ENCODE results near the gene MTCL3.

GRCh38 chr6:127458222-127458621 lies 60.9 kb downstream of the MTCL3 start:
- TF ChIP-seq, protein P1, sequence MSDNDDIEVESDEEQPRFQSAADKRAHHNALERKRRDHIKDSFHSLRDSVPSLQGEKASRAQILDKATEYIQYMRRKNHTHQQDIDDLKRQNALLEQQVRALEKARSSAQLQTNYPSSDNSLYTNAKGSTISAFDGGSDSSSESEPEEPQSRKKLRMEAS (IDR thresholded peaks at IDR 0.05; ENCODE audit: low read depth, low read length) = no peak
- TF ChIP-seq, protein P2, sequence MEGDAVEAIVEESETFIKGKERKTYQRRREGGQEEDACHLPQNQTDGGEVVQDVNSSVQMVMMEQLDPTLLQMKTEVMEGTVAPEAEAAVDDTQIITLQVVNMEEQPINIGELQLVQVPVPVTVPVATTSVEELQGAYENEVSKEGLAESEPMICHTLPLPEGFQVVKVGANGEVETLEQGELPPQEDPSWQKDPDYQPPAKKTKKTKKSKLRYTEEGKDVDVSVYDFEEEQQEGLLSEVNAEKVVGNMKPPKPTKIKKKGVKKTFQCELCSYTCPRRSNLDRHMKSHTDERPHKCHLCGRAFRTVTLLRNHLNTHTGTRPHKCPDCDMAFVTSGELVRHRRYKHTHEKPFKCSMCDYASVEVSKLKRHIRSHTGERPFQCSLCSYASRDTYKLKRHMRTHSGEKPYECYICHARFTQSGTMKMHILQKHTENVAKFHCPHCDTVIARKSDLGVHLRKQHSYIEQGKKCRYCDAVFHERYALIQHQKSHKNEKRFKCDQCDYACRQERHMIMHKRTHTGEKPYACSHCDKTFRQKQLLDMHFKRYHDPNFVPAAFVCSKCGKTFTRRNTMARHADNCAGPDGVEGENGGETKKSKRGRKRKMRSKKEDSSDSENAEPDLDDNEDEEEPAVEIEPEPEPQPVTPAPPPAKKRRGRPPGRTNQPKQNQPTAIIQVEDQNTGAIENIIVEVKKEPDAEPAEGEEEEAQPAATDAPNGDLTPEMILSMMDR (IDR thresholded peaks at IDR 0.05; ENCODE audit: low read depth, low read length) = no peak
